22Rv1 (cell line): Measurements from ENCODE around the gene CYP19A1.

Experiments used
- CTCF ChIP-seq: fragments of 450-650 bp; IDR thresholded peaks from 2 replicates; pipeline ENCODE4 v1.5.1; 2017; ENCODE audit warnings: mild to moderate bottlenecking
- ZFX ChIP-seq: fragments of 450-650 bp; IDR thresholded peaks from 2 replicates; pipeline ENCODE4 v1.6.1; 2017; ENCODE audit warnings: antibody characterized with exemption, borderline replicate concordance

GRCh38 chr15:51335087-51335486, 3.3 kb downstream of the CYP19A1 start:
- TF ChIP-seq CTCF, result no peak
- TF ChIP-seq ZFX, result no peak
